SK-N-SH treated with all-trans-retinoic acid at 6 μM for 48 hours (cell line): ENCODE data around the gene ARHGDIA.
"Not testable (repeated sequence)": the region's sequence is repeated elsewhere in the genome, so short reads cannot be mapped to it uniquely, and the experiment has no call there.

Source experiments
- ATAC-seq: fragments of 200-7000 bp; cut with Tn5 transposase; 3 replicates; pipeline ENCODE4 v1.9.1; 2020; ENCODE audit warnings: mild to moderate bottlenecking, moderate library complexity
- BACH2 ChIP-seq: fragments of 250-450 bp; sonication (Bioruptor Pico); IDR thresholded peaks from 2 replicates; pipeline ENCODE4 v1.9.0; 2021; ENCODE audit warnings: mild to moderate bottlenecking, borderline replicate concordance
- CREB5 ChIP-seq: fragments of 250-450 bp; sonication (Bioruptor Pico); IDR thresholded peaks from 2 replicates; pipeline ENCODE4 v1.5.1; 2020; ENCODE audit warnings: low read depth, mild to moderate bottlenecking, moderate library complexity
- CSDC2 ChIP-seq: fragments of 250-450 bp; sonication (Bioruptor Pico); IDR thresholded peaks from 2 replicates; pipeline ENCODE4 v1.5.0; 2020; ENCODE audit warnings: mild to moderate bottlenecking, moderate library complexity
- CSRNP3 ChIP-seq: fragments of 250-450 bp; sonication (Bioruptor Pico); IDR thresholded peaks from 2 replicates; pipeline ENCODE4 v1.5.1; 2021; ENCODE audit warnings: mild to moderate bottlenecking, moderate library complexity
- ESRRG ChIP-seq: fragments of 250-450 bp; sonication (Bioruptor Pico); IDR thresholded peaks from 2 replicates; pipeline ENCODE4 v1.6.1; 2021; ENCODE audit warnings: mild to moderate bottlenecking
- GLIS3 ChIP-seq: fragments of 250-450 bp; sonication (Bioruptor Pico); IDR thresholded peaks from 2 replicates; pipeline ENCODE4 v1.5.0; 2020; ENCODE audit warnings: mild to moderate bottlenecking, moderate library complexity
- ISL1 ChIP-seq: fragments of 250-450 bp; sonication (Bioruptor Pico); IDR thresholded peaks from 2 replicates; pipeline ENCODE4 v2.1.2; 2022; ENCODE audit warnings: mild to moderate bottlenecking, moderate library complexity
- OSR1 ChIP-seq: fragments of 250-450 bp; sonication (Bioruptor Pico); IDR thresholded peaks from 2 replicates; pipeline ENCODE4 v1.8.0; 2022; ENCODE audit warnings: moderate library complexity, mild to moderate bottlenecking, inconsistent platforms
- POU6F1 ChIP-seq: fragments of 250-450 bp; sonication (Bioruptor Pico); IDR thresholded peaks from 2 replicates; pipeline ENCODE4 v1.8.0; 2021; ENCODE audit warnings: low read depth, mild to moderate bottlenecking, moderate library complexity, borderline replicate concordance
- PPARA ChIP-seq: fragments of 250-450 bp; sonication (Bioruptor Pico); IDR thresholded peaks from 2 replicates; pipeline ENCODE4 v1.5.0; 2020; ENCODE audit warnings: mild to moderate bottlenecking, borderline replicate concordance
- SNAI2 ChIP-seq: fragments of 250-450 bp; sonication (Bioruptor Pico); IDR thresholded peaks from 2 replicates; pipeline ENCODE4 v1.5.0; 2020; ENCODE audit warnings: mild to moderate bottlenecking, moderate library complexity
- TCF4 ChIP-seq: fragments of 250-450 bp; sonication (Bioruptor Pico); IDR thresholded peaks from 2 replicates; pipeline ENCODE4 v1.8.0; 2021; ENCODE audit warnings: mild to moderate bottlenecking, moderate library complexity, borderline replicate concordance
- TOX ChIP-seq: fragments of 250-450 bp; sonication (Bioruptor Pico); IDR thresholded peaks from 2 replicates; pipeline ENCODE4 v1.8.0; 2021; ENCODE audit warnings: mild to moderate bottlenecking, moderate library complexity, borderline replicate concordance
- TSHZ2 ChIP-seq: fragments of 250-450 bp; sonication (Bioruptor Pico); IDR thresholded peaks from 2 replicates; pipeline ENCODE4 v1.5.0; 2020; ENCODE audit warnings: mild to moderate bottlenecking, moderate library complexity
- ZC3H10 ChIP-seq: fragments of 250-450 bp; sonication (Bioruptor Pico); IDR thresholded peaks from 2 replicates; pipeline ENCODE4 v1.5.1; 2021; ENCODE audit warnings: mild to moderate bottlenecking, moderate library complexity
- ZFP30 ChIP-seq: fragments of 450-650 bp; formaldehyde crosslinking; IDR thresholded peaks from 2 replicates; pipeline ENCODE4 v1.5.0; 2022; ENCODE audit warnings: mild to moderate bottlenecking, moderate library complexity
- ZNF565 ChIP-seq: fragments of 450-650 bp; formaldehyde crosslinking; conservative IDR thresholded peaks from 2 replicates; pipeline ENCODE4 v1.5.0; 2020; ENCODE audit warnings: low read depth, mild to moderate bottlenecking, moderate library complexity
- ZNF70 ChIP-seq: fragments of 450-650 bp; formaldehyde crosslinking; IDR thresholded peaks from 2 replicates; pipeline ENCODE4 v1.5.0; 2020; ENCODE audit warnings: mild to moderate bottlenecking, moderate library complexity

Gene ARHGDIA

GRCh38 chr17:81842378-81842724, 28.8 kb downstream of the ARHGDIA start:
- no peak for ATAC-seq
- TF ChIP-seq CREB5 (CRISPR knock-in tag): no peak
- TF ChIP-seq POU6F1: no peak
- no peak for TF ChIP-seq ZNF565
- TF ChIP-seq OSR1 (CRISPR knock-in tag): no peak
- TF ChIP-seq CSDC2 (CRISPR knock-in tag): no peak
- no peak for TF ChIP-seq TOX (CRISPR knock-in tag)
- no peak for TF ChIP-seq ESRRG (CRISPR knock-in tag)
- no peak for TF ChIP-seq ZFP30
- TF ChIP-seq ZC3H10 (CRISPR knock-in tag): no peak
- TF ChIP-seq SNAI2 (CRISPR knock-in tag): no peak
- TF ChIP-seq TCF4: no peak
- no peak for TF ChIP-seq CSRNP3
- TF ChIP-seq ISL1 (CRISPR knock-in tag): no peak
- TF ChIP-seq, all 23 proteins: peak for 0

- no peak; the same call in 2 of the 3 replicates for ATAC-seq
- TF ChIP-seq OSR1 (CRISPR knock-in tag) (no peak), CSDC2 (CRISPR knock-in tag) (no peak), ZNF70 (CRISPR knock-in tag) (no peak), GLIS3 (no peak), BACH2 (CRISPR knock-in tag) (no peak), PPARA (CRISPR knock-in tag) (no peak), TSHZ2 (CRISPR knock-in tag) (no peak), POU6F1 (no peak)
Measured at GRCh38 chr17:81841866-81842265, 29.3 kb downstream of the ARHGDIA start.

GRCh38 chr17:81840826-81841778, 30.0 kb downstream of the ARHGDIA start:
- TF ChIP-seq ISL1 (CRISPR knock-in tag): no peak
- TF ChIP-seq ZFP30: no peak
- TF ChIP-seq PPARA (CRISPR knock-in tag): no peak
- TF ChIP-seq ZC3H10 (CRISPR knock-in tag): no peak
- no peak for TF ChIP-seq ZNF70 (CRISPR knock-in tag)
- no peak for TF ChIP-seq POU6F1
- no peak for TF ChIP-seq CSDC2 (CRISPR knock-in tag)
- TF ChIP-seq ZNF565: no peak
- no peak for TF ChIP-seq TOX (CRISPR knock-in tag)
- TF ChIP-seq OSR1 (CRISPR knock-in tag): no peak
- no peak for TF ChIP-seq ESRRG (CRISPR knock-in tag)
- TF ChIP-seq TSHZ2 (CRISPR knock-in tag): no peak
- TF ChIP-seq CSRNP3: no peak
- no peak for TF ChIP-seq GLIS3
- ATAC-seq: peak; percentile 6

- ATAC-seq: not testable (repeated sequence)
Measured at GRCh38 chr17:81840059-81840458, 31.1 kb downstream of the ARHGDIA start.
